Stimulated activated naive CD8-positive, alpha-beta T cell treated with anti-CD3 and anti-CD28 coated beads, Interleukin-15, Interleukin-2, amounts not matched to agents 100 U/mL and 50 U/mL, for 24 hours (primary cell): ENCODE measurements around the gene KIFC1.
"Not testable (repeated sequence)": the region's sequence is repeated elsewhere in the genome, so short reads cannot be mapped to it uniquely, and the experiment has no call there.

Experiments used
- ATAC-seq: fragments of 150-1000 bp; cut with Tn5 transposase; one replicate; pipeline ENCODE4 v1.10.0; 2021
- DNase-seq: peaks from one replicate; pipeline ENCODE4 v3.0.0; 2021

The KIFC1 gene

DNA sequence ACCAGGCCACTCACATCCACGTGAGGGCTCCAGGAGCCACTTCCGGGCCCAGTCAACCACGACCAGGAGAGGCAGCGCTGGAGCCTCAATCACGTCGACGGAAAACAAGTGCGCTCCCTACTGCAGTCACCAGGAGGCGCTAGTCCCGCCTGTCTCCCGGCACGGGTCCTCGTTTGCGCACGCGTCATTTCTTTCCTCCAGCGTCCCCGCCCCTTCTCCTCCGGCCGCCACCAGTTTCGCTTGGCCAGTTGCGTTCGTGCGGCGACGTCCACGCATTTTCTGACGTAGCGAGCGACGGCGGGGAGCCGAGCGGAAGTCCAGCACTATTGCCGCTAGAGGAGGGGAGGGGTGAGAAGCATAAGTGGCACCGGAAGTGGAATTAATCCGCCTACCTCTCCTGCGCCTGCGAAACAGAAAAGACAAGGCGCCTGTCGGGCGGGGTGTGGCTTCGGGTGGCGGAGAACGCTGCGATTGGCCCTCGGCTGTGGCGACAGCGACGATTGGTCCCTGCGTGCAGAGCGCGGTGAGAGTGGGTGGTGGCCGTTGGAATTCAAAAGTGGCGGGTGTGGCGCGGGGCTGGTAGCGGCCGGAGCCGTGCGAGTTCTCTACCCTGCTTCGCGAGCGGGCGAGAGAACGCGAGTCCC is at the start of gene KIFC1:
TSS of gene KIFC1 (plus strand) at position 546 of the 644 bp plus-strand sequence. CDS start 163 bp downstream, outside the sequence.
- ATAC-seq: peak; percentile 97

DNA sequence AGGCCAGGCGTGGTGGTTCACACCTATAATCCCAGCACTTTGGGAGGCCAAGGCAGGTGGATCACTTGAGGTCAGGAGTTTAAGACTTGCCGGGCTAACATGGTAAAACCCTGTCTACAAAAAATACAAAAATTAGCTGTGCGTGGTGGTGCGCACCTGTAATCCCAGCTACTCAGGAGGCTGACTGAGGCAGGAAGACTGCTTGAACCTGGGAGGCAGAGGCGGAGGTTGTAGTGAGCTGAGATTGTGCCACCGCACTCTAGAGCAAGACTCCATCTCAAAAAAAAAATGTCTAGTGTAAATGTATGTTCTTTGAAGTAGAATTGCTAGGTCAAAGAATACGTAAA is 48.0 kb upstream of the KIFC1 start:
- not testable (repeated sequence) for DNase-seq
- ATAC-seq: peak; percentile 29

More for the DNA sequence above, at the start of gene KIFC1:
- peak; percentile 99 for DNase-seq

DNA sequence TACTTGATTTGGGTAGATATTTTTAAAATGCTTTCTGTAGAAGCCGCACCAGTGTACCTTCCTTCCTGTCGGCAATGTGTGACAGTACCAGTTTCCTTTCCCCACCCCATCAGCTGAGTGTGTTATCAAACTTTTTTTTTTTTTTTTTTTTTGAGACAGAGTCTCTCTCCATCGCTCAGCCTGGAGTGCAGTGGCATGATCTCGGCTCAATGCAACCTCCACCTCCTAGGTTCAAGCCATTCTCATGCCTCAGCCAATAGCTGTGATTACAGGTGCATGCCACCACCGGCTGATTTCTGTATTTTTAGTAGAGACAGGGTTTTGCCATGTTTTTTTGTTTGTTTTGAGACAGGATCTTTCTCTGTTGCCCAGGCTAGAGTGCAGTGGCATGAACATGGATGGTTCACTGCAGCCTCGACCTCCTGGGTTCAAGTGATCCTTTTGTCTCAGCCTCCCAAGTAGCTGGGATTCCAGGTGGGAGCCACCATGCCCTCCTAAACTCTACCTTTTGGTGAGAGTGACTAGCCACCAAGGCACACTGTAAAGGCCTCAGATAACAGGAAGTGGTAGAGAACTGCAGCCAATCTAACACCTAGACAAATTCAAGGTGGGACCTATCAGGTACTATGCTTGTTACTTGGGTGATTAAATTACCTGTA is 47.5 kb upstream of the KIFC1 start:
- peak; percentile 62 for ATAC-seq
- peak; percentile 24 for DNase-seq

- DNase-seq (peak; percentile 55), ATAC-seq (peak; percentile 48)
Observed at GRCh38 chr6:33344701-33345697, 46.6 kb upstream of the KIFC1 start.

- DNase-seq, ATAC-seq: not testable (repeated sequence)
Observed at GRCh38 chr6:33346972-33347371, 44.7 kb upstream of the KIFC1 start.

DNA sequence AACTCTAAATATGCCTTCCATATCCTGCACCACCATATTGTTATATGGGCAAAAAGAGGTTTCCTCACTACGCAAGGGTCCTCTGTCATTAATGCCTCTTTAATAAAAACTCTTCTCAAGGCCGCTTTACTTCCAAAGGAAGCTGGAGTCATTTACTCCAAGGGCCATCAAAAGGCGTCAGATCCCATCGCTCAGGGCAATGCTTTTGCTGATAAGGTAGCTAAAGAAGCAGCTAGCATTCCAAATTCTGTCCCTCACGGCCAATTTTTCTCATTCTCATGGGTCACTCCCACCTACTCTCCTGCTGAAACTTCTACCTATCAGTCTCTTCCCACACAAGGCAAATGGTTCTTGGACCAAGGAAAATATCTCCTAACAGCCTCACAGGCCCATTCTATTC is 43.8 kb upstream of the KIFC1 start:
- DNase-seq (no peak), ATAC-seq (no peak)

- DNase-seq, ATAC-seq: not testable (repeated sequence)
Observed at GRCh38 chr6:33355860-33356259, 35.8 kb upstream of the KIFC1 start.

GRCh38 chr6:33356295-33356694 is 35.3 kb upstream of the KIFC1 start:
- ATAC-seq (no peak), DNase-seq (no peak)

- not testable (repeated sequence) for ATAC-seq, DNase-seq
Observed at GRCh38 chr6:33357160-33357871, 34.3 kb upstream of the KIFC1 start.

DNA sequence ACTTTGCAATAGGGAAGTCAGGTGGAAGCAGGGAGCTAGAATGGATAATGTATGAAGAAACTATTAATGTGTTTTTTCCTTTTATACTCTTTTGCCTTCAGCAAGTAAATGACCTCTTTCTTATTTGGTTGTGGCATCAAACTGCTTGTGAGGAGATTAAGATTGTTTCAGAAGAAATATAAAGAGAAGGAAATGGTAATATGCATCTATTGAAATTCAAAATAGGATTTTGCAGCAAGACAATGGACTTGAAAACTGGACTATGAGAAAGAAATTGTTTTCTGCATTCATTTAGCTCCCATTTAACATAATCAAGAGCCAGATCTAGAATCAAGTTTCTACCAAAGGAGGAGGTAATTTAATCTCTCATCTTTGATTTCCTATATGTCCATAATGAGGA is 32.3 kb upstream of the KIFC1 start:
- DNase-seq (no peak), ATAC-seq (no peak)

DNA sequence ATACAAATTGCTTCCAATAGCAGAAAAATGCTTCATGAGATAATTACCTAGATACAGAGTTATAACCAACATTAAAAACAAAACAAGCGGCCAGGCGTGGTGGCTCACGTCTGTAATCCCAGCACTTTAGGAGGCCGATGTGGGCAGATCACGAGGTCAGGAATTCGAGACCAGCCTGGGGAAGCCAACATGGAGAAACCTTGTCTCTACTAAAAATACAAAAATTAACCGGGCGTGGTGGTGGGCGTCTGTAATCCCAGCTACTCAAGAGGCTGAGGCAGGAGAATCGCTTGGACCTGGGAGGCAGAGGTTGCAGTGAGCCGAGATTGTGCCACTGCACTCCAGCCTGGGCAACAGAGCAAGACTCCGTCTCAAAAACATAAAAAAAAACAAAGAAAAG is 28.1 kb upstream of the KIFC1 start:
- DNase-seq, ATAC-seq: not testable (repeated sequence)

- not testable (repeated sequence) for DNase-seq, ATAC-seq
Observed at GRCh38 chr6:33364475-33365205, 27.0 kb upstream of the KIFC1 start.

- peak; percentile 43 for ATAC-seq
- DNase-seq: not testable (repeated sequence)
Observed at GRCh38 chr6:33365206-33365971, 26.2 kb upstream of the KIFC1 start.

DNA sequence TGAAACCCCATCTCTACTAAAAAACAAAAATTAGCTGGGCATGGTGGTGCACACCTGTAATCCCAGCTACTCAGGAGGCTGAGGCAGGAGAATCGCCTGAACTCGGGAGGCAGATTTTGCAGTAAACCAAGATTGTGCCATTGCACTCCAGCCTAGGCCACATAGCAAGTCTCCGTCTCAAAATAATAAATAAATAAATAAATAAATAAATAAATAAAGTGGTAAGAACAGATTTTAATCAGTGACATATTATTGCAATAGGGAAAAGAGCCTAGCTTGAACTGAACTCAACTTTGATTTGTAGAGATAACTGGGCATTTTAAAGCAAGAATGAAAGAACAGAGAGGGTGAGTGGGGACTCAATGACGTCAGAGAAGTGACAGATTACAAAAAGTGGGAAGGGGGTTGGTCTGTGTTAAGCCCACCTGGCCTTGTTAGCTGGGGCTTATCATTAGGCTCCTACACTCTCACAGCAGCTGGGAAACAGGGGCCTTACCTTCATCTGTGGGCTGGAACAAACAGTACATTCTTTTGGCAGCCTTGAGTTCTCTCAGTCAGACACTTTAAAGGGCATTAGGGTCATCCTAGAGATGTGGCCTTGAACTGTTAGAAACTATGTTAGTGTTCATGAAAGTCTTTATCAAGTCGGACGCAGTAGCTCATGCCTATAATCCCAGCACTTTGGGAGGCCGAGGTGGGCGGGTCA is 24.5 kb upstream of the KIFC1 start:
- no peak for DNase-seq
- ATAC-seq: no peak

DNA sequence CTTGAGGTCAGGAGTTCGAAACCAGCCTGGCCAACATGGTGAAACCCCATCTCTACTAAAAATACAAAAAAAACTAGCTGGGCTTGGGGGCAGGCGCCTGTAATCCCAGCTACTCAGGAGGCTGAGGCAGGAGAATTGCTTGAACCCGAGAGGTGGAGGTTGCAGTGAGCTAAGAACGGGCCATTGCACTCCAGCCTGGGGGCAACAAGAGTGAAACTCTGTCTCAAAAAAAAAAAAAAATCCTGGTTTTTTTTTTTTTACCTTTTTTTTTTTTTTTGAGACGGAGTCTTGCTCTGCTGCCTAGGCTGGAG is 24.0 kb upstream of the KIFC1 start:
- ATAC-seq, DNase-seq: not testable (repeated sequence)

DNA sequence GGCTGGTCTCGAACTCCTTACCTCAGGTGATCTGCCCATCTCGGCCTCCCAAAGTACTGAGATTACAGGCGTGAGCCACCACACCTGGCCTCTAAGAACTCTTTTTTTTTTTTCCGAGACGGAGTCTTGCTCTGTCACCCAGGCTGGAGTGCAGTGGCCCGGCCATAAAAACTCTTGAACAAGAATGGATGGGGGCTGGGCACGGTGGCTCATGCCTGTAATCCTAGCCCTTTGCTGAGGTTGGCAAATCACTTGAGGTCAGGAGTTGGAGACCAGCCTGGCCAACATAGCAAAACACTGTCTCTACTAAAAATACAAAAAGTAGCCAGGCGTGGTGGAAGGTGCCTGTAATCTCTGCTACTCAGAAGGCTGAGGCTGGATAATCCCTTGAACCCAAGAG is 19.7 kb upstream of the KIFC1 start:
- not testable (repeated sequence) for DNase-seq, ATAC-seq

- no peak for DNase-seq
- ATAC-seq: no peak
Observed at GRCh38 chr6:33372526-33373123, 19.0 kb upstream of the KIFC1 start.

- ATAC-seq (no peak), DNase-seq (no peak)
Observed at GRCh38 chr6:33373960-33374910, 17.4 kb upstream of the KIFC1 start.
